DMS114 treated with DMSO at 0.1 percent for 48 hours (cell line): Measurements from ENCODE around the gene TNNI2.

Source experiments
- DNase-seq: peaks from one replicate; lab custom pipeline; 2025; ENCODE audit not compliant: unreplicated experiment; lab: John Stamatoyannopoulos, UW

Gene TNNI2

GRCh38 chr11:1844221-1845094 is 5.7 kb downstream of the TNNI2 start:
- DNase-seq, result no peak

GRCh38 chr11:1845095-1845429 is 6.3 kb downstream of the TNNI2 start:
- DNase-seq, result no peak

- no peak for DNase-seq
These were observed 7.0 kb downstream of the TNNI2 start for GRCh38 chr11:1845561-1846452.

GRCh38 chr11:1846453-1846932 is 7.7 kb downstream of the TNNI2 start:
- no peak for DNase-seq

- DNase-seq, result no peak
These were observed 8.4 kb downstream of the TNNI2 start for GRCh38 chr11:1847006-1847735.

GRCh38 chr11:1847926-1848639 is 9.3 kb downstream of the TNNI2 start:
- DNase-seq, result no peak

GRCh38 chr11:1848640-1849430 is 10.1 kb downstream of the TNNI2 start:
- no peak for DNase-seq

- DNase-seq, result no peak
These were observed 12.8 kb downstream of the TNNI2 start for GRCh38 chr11:1851468-1852180.

GRCh38 chr11:1852271-1852876 is 13.6 kb downstream of the TNNI2 start:
- DNase-seq, result no peak

GRCh38 chr11:1852877-1853276 is 14.1 kb downstream of the TNNI2 start, which contains the start of gene LSP1:
Gene LSP1 (plus strand): TSS chr11:1853084. CDS start chr11:1853145, 61 bp downstream.
- no peak for DNase-seq

GRCh38 chr11:1853376-1854131 is 14.8 kb downstream of the TNNI2 start:
- no peak for DNase-seq

GRCh38 chr11:1854132-1854948 is 15.6 kb downstream of the TNNI2 start:
- no peak for DNase-seq

- DNase-seq, result no peak
These were observed 16.4 kb downstream of the TNNI2 start for GRCh38 chr11:1854949-1855885.

- no peak for DNase-seq
These were observed 17.1 kb downstream of the TNNI2 start for GRCh38 chr11:1855886-1856265.

- no peak for DNase-seq
These were observed 17.7 kb downstream of the TNNI2 start for GRCh38 chr11:1856306-1857005.
